WERI-Rb-1 (cell line): Measurements from ENCODE around the gene BPNT1.
"Not testable (repeated sequence)": the region's sequence is repeated elsewhere in the genome, so short reads cannot be mapped to it uniquely, and the experiment has no call there.

Experiments
- DNase-seq: peaks from one replicate; pipeline ENCODE4 v3.0.0-alpha.2; 2020
- H3K27ac ChIP-seq: fragments of 250-450 bp; sonication (Bioruptor Pico); 2 replicates; pipeline ENCODE4 v1.5.1; 2020; ENCODE audit warnings: mild to moderate bottlenecking, moderate library complexity
- H3K27me3 ChIP-seq: fragments of 250-450 bp; sonication (Bioruptor Pico); 2 replicates; pipeline ENCODE4 v1.5.1; 2021; ENCODE audit warnings: mild to moderate bottlenecking, low read depth, moderate library complexity; ENCODE audit not compliant: insufficient read depth, severe bottlenecking
- H3K36me3 ChIP-seq: fragments of 250-450 bp; sonication (Bioruptor Pico); 2 replicates; pipeline ENCODE4 v1.5.1; 2020; ENCODE audit warnings: mild to moderate bottlenecking, moderate library complexity
- H3K4me3 ChIP-seq: 2 replicates; pipeline ENCODE4 v1.5.1; 2011; ENCODE audit warnings: low read depth, mild to moderate bottlenecking, control low read depth, low read length
- H3K9me3 ChIP-seq: fragments of 250-450 bp; sonication (Bioruptor Pico); 2 replicates; pipeline ENCODE4 v1.5.1; 2021; ENCODE audit warnings: mild to moderate bottlenecking, moderate library complexity; ENCODE audit not compliant: severe bottlenecking
- TF ChIP-seq, protein P1 (sequence below): IDR thresholded peaks from 2 replicates; pipeline ENCODE4 v1.5.1; 2011; ENCODE audit warnings: low read depth, mild to moderate bottlenecking, control low read depth, inconsistent platforms, low read length

Gene BPNT1

GRCh38 chr1:220045356-220046051 is 44.1 kb downstream of the BPNT1 start:
- H3K4me3 ChIP-seq = peak overlapping the region; percentile 88
- TF ChIP-seq, protein P1, sequence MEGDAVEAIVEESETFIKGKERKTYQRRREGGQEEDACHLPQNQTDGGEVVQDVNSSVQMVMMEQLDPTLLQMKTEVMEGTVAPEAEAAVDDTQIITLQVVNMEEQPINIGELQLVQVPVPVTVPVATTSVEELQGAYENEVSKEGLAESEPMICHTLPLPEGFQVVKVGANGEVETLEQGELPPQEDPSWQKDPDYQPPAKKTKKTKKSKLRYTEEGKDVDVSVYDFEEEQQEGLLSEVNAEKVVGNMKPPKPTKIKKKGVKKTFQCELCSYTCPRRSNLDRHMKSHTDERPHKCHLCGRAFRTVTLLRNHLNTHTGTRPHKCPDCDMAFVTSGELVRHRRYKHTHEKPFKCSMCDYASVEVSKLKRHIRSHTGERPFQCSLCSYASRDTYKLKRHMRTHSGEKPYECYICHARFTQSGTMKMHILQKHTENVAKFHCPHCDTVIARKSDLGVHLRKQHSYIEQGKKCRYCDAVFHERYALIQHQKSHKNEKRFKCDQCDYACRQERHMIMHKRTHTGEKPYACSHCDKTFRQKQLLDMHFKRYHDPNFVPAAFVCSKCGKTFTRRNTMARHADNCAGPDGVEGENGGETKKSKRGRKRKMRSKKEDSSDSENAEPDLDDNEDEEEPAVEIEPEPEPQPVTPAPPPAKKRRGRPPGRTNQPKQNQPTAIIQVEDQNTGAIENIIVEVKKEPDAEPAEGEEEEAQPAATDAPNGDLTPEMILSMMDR = no peak
- peaks cover 14% of the 10 kb centered on the region; the same call in 1 of the 2 replicates for H3K36me3 ChIP-seq
- DNase-seq = no peak
- H3K27me3 ChIP-seq = no peaks in the 10 kb centered on the region
- no peaks in the 10 kb centered on the region for H3K9me3 ChIP-seq
- peak overlapping the region; percentile 70 for H3K27ac ChIP-seq

DNA sequence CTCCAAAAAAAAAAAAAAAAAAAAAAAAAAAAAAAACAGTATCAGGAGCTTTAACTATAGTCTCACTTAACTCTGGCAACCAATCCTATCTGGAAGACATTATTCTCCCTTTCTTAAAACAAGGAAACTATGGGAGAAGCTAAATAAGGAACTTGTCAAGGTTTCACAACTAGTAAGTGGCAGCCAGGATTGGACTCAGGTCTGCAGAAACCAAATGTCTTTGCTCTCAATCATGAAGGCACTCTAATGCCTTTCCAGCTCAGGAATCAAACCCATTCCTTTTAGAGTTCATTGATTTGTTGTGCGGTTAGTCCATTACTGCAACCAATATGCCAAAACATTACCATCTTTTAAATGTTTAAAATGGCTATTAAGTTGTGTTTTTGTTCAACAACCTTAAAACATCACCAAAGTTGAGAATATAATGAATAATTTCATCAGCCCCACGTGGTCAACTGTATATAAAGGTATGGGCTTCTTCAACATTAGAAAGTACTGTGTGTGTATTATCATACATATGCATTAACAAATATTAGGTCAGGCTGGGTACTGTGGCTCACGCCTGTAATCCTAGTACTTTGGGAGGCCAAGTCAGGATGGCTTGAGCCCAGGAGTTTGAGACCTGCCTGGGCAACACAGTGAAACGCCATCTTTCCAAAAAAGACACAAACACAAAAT is 44.8 kb downstream of the BPNT1 start:
- Histone ChIP-seq H3K36me3 (peaks cover 20% of the 10 kb centered on the region), H3K27ac (no peak overlapping the region), H3K4me3 (no peak overlapping the region), H3K9me3 (no peaks in the 10 kb centered on the region), H3K27me3 (no peaks in the 10 kb centered on the region)
- no peak for DNase-seq
- TF ChIP-seq, protein P1 = no peak

- no peaks in the 10 kb centered on the region for H3K27me3 ChIP-seq
- H3K36me3 ChIP-seq = peaks cover 31% of the 10 kb centered on the region
- TF ChIP-seq, protein P1 = no peak
- no peak overlapping the region for H3K4me3 ChIP-seq
- H3K9me3 ChIP-seq = no peaks in the 10 kb centered on the region
- DNase-seq = no peak
- H3K27ac ChIP-seq = no peak overlapping the region
Measured at GRCh38 chr1:220043646-220044045, 45.9 kb downstream of the BPNT1 start.

DNA sequence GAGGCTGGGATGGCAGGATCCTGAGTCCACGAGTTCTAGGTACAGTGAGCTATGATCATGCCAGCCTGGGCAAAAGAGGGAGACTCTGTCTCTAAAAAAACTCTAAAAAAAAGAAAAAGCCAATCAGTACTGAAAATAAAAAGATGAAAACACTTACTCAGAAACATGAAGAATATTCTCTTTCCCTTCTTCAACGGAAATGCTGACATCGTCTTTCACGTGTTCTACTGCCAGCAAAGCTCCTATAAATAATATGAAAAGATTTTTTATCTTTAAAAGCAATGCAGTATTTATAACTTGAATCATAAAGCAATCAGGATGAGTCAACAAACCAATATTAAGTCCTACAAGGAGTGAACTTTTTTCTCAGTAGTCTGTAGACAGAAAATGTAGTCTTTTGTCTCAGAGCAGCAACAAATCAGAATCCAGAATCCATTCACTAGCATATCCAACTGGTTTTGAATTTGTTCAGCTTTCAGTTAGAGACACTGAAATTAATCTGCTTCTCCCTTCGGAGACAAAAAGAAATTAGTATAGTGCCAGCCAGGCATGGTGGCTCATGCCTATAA is 49.5 kb downstream of the BPNT1 start:
- H3K27me3 ChIP-seq = no peaks in the 10 kb centered on the region
- no peak for DNase-seq
- H3K36me3 ChIP-seq = peaks cover 52% of the 10 kb centered on the region
- H3K27ac ChIP-seq = no peak overlapping the region
- H3K9me3 ChIP-seq = no peaks in the 10 kb centered on the region
- H3K4me3 ChIP-seq = no peak overlapping the region
- TF ChIP-seq, protein P1 = no peak

DNA sequence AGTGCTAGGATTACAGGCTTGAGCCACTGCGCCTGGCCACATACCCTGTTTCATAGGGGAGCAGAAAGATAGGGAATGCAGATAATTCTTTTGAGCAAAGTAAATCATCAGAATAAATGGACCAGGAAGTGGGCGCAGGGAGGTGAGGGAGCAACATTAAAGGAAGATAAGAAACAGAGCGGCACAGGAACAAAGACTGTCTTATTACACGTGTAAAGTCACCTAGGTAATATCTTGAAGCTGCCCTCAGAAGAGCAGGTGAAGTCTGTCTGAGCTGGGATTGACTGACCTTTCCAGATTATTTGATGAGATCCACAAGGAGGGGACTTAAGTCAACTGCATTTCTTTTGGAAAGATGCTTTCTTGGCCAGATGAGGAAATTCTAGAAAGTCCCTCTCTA is 50.9 kb downstream of the BPNT1 start:
- no peak for DNase-seq
- TF ChIP-seq, protein P1 = no peak
- Histone ChIP-seq H3K36me3 (peaks cover 53% of the 10 kb centered on the region), H3K27me3 (no peaks in the 10 kb centered on the region), H3K4me3 (no peak overlapping the region), H3K9me3 (no peaks in the 10 kb centered on the region), H3K27ac (no peak overlapping the region; the same call in 1 of the 2 replicates)

DNA sequence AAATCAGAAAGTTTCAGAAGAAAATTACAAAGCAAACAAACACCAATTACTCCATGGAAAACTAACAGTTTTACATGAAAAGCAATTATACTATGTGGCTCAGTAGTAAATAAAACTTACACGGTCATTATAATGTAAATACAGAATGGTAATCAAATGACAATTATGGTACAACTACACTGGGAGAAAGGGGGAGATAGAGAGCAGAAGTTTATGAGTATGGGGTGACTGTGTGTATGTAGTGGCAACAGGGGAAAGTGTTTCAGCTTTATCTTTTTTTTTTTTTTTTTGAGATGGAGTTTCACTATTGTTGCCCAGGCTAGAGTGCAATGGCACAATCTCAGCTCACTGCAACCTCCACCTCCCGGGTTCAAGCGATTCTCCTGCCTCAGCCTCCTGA is 51.8 kb downstream of the BPNT1 start:
- H3K27ac ChIP-seq, H3K9me3 ChIP-seq, DNase-seq, H3K27me3 ChIP-seq, H3K4me3 ChIP-seq: not testable (repeated sequence)
- H3K36me3 ChIP-seq = peaks cover 55% of the 10 kb centered on the region
